ENCODE results near the gene ZNF862.

DNA sequence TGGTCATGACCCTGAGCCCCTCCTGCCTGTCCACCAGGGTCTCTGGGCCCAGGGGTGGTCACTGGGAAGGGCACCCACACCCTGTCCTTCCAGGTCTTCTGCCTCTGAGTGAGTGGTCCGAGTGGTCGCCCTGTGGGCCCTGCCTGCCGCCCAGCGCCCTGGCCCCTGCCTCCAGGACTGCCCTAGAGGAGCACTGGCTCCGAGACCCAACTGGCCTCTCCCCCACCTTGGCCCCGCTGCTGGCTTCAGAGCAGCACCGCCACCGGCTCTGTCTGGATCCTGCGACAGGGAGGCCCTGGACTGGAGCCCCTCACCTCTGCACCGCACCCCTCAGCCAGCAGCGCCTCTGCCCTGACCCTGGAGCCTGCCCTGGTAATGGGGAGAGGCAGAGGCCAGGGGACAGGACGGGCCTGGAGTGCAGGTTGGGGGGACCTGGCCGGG, 13.9 kb upstream of the ZNF862 start:
- TF ChIP-seq, protein P1, sequence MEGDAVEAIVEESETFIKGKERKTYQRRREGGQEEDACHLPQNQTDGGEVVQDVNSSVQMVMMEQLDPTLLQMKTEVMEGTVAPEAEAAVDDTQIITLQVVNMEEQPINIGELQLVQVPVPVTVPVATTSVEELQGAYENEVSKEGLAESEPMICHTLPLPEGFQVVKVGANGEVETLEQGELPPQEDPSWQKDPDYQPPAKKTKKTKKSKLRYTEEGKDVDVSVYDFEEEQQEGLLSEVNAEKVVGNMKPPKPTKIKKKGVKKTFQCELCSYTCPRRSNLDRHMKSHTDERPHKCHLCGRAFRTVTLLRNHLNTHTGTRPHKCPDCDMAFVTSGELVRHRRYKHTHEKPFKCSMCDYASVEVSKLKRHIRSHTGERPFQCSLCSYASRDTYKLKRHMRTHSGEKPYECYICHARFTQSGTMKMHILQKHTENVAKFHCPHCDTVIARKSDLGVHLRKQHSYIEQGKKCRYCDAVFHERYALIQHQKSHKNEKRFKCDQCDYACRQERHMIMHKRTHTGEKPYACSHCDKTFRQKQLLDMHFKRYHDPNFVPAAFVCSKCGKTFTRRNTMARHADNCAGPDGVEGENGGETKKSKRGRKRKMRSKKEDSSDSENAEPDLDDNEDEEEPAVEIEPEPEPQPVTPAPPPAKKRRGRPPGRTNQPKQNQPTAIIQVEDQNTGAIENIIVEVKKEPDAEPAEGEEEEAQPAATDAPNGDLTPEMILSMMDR (IDR thresholded peaks at IDR 0.05 in 4 of 5, conservative IDR thresholded peaks at IDR 0.05 in 1 of 5), result no peak
- no peak for TF ChIP-seq POLR2A (IDR thresholded peaks at IDR 0.05)
